ENCODE results near the gene MAGIX.

The MAGIX gene

GRCh38 chrX:49179358-49179757, 16.8 kb downstream of the MAGIX start:
- Histone ChIP-seq H3K27ac (no peak overlapping the region), H3K27me3 (ENCODE audit: insufficient read depth, low read depth) (no peaks in the 10 kb centered on the region), H2AFZ (ENCODE audit: low read depth) (no peak overlapping the region), H3K4me1 (ENCODE audit: low read depth, poor library complexity, severe bottlenecking) (peaks cover 5% of the 10 kb centered on the region), H3K4me3 (IDR thresholded peaks at IDR 0.05; ENCODE audit: insufficient read depth, low read depth, low read length) (no peak overlapping the region), H3K4me2 (no peak overlapping the region), H4K20me1 (ENCODE audit: insufficient read depth) (no peaks in the 10 kb centered on the region), H3K9ac (no peak overlapping the region), H3K79me2 (ENCODE audit: insufficient read depth, low read depth) (no peaks in the 10 kb centered on the region), H3K36me3 (ENCODE audit: insufficient read depth) (no peaks in the 10 kb centered on the region)
- TF ChIP-seq, protein P1, sequence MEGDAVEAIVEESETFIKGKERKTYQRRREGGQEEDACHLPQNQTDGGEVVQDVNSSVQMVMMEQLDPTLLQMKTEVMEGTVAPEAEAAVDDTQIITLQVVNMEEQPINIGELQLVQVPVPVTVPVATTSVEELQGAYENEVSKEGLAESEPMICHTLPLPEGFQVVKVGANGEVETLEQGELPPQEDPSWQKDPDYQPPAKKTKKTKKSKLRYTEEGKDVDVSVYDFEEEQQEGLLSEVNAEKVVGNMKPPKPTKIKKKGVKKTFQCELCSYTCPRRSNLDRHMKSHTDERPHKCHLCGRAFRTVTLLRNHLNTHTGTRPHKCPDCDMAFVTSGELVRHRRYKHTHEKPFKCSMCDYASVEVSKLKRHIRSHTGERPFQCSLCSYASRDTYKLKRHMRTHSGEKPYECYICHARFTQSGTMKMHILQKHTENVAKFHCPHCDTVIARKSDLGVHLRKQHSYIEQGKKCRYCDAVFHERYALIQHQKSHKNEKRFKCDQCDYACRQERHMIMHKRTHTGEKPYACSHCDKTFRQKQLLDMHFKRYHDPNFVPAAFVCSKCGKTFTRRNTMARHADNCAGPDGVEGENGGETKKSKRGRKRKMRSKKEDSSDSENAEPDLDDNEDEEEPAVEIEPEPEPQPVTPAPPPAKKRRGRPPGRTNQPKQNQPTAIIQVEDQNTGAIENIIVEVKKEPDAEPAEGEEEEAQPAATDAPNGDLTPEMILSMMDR (conservative IDR thresholded peaks at IDR 0.05; ENCODE audit: low read depth, low read length) = no peak

- no peak overlapping the region for H3K27ac ChIP-seq
- H3K27me3 ChIP-seq (ENCODE audit: insufficient read depth, low read depth) = no peaks in the 10 kb centered on the region
- no peak overlapping the region for H3K9ac ChIP-seq
- no peaks in the 10 kb centered on the region for H4K20me1 ChIP-seq (ENCODE audit: insufficient read depth)
- TF ChIP-seq, protein P1 (conservative IDR thresholded peaks at IDR 0.05; ENCODE audit: low read depth, low read length) = no peak
- no peak overlapping the region for H3K4me2 ChIP-seq
- H3K79me2 ChIP-seq (ENCODE audit: insufficient read depth, low read depth) = 0 out of 2 replicates have a peak, but pooled peaks cover 4% of the 10 kb centered on the region
- H3K4me3 ChIP-seq (IDR thresholded peaks at IDR 0.05; ENCODE audit: insufficient read depth, low read depth, low read length) = no peak overlapping the region
- H3K36me3 ChIP-seq (ENCODE audit: insufficient read depth) = no peaks in the 10 kb centered on the region
- H2AFZ ChIP-seq (ENCODE audit: low read depth) = no peak overlapping the region
- no peaks in the 10 kb centered on the region for H3K4me1 ChIP-seq (ENCODE audit: low read depth, poor library complexity, severe bottlenecking)
Measured at GRCh38 chrX:49183701-49184281, 21.2 kb downstream of the MAGIX start.

DNA sequence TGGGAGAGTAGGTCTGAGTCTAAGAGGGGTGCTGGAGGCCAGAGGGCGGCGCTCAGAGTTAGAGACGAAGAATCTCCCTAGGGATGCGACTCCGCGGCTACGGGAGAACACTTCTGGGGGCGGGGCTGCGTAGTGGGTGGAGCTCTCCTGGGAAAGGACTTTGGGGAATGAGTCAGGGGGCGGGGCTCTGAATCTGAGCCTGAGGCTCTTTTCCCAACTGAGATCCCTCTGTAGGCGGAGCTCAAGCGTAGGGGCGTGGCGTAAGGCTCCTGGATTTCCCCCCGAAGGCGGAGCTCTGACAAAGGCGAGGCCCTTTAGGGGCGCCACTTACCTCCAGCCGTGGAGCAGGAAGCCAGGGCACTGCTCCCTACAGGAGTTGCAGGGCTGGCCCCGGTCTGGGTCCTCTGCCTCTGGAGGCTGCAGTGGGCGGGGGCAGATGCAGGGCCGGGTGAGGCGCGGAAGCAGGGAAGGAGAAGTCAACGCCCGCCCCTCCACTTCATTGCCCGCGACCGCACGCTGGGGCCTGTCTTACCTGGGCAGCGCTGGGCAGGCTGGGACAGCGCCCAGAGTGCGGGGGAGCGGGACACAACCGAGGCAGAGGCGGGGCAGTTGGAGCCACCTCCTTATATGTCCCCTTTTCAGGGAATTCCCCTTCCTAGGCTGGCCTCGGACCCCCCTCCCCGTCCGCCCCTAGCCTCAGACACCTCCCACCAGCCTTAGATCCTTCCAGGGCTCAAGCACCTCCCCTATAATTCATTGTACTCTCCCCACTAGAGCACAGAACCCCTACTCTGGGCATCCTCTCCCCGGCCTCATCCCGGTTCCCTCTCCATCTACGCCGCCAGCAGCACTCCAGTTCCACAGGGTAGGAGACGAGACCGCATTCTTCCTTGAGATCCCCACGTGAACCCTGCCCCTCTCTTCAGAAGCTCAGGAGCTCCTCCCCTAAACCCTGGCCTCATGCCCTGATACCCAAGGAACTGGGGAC, 22.0 kb downstream of the MAGIX start:
- TF ChIP-seq, protein P1 (conservative IDR thresholded peaks at IDR 0.05; ENCODE audit: low read depth, low read length) = no peak
- Histone ChIP-seq H3K79me2 (ENCODE audit: insufficient read depth, low read depth) (0 out of 2 replicates have a peak, but pooled peaks cover 4% of the 10 kb centered on the region), H3K9ac (no peak overlapping the region), H3K4me1 (ENCODE audit: low read depth, poor library complexity, severe bottlenecking) (no peaks in the 10 kb centered on the region), H3K36me3 (ENCODE audit: insufficient read depth) (no peaks in the 10 kb centered on the region), H3K27ac (no peak overlapping the region), H2AFZ (ENCODE audit: low read depth) (no peak overlapping the region), H3K4me3 (IDR thresholded peaks at IDR 0.05; ENCODE audit: insufficient read depth, low read depth, low read length) (no peak overlapping the region), H4K20me1 (ENCODE audit: insufficient read depth) (no peaks in the 10 kb centered on the region), H3K27me3 (ENCODE audit: insufficient read depth, low read depth) (no peaks in the 10 kb centered on the region), H3K4me2 (peak overlapping the region; percentile 60)

GRCh38 chrX:49186125-49187027, 23.8 kb downstream of the MAGIX start, which contains the start of gene PRICKLE3:
Gene PRICKLE3 (minus strand): TSS chrX:49186373. CDS start chrX:49186297, 76 bp downstream.
- H4K20me1 ChIP-seq (ENCODE audit: insufficient read depth) = no peaks in the 10 kb centered on the region
- 0 out of 2 replicates have a peak, but pooled peaks cover 4% of the 10 kb centered on the region for H3K79me2 ChIP-seq (ENCODE audit: insufficient read depth, low read depth)
- H3K27ac ChIP-seq = no peak within 1 kb of the TSS
- peak within 1 kb of the TSS; percentile 60 for H3K4me2 ChIP-seq
- peak within 1 kb of the TSS; percentile 56 for H3K9ac ChIP-seq
- H3K4me3 ChIP-seq (IDR thresholded peaks at IDR 0.05; ENCODE audit: insufficient read depth, low read depth, low read length) = no peak within 1 kb of the TSS
- TF ChIP-seq, protein P1 (conservative IDR thresholded peaks at IDR 0.05; ENCODE audit: low read depth, low read length) = peak; percentile 55
- no peaks in the 10 kb centered on the region for H3K4me1 ChIP-seq (ENCODE audit: low read depth, poor library complexity, severe bottlenecking)
- H2AFZ ChIP-seq (ENCODE audit: low read depth) = peak within 1 kb of the TSS; percentile 65
- H3K36me3 ChIP-seq (ENCODE audit: insufficient read depth) = no peaks in the 10 kb centered on the region
- no peaks in the 10 kb centered on the region for H3K27me3 ChIP-seq (ENCODE audit: insufficient read depth, low read depth)

Measured in KMS-11 (cell line).